Stomach (tissue), 4 donors: Measurements from ENCODE around the gene EGFL8.

ENCODE experiments used
- EP300 ChIP-seq: sonication (generic); formaldehyde crosslinking; IDR thresholded peaks from one replicate; pipeline ENCODE4 v1.6.1; 2017; ENCODE audit warnings: antibody characterized with exemption
- POLR2A ChIP-seq, 4 donors: fragments of 450-650 bp; IDR thresholded peaks; one replicate each; pipeline ENCODE4 v1.6.1; 2016; ENCODE audit warnings: antibody characterized with exemption in 4 of 4, control low read depth in 2 of 4, mild to moderate bottlenecking in 1 of 4, moderate library complexity in 1 of 4
- POLR2AphosphoS5 ChIP-seq, 3 donors: sonication (generic); formaldehyde crosslinking; IDR thresholded peaks; one replicate each; pipeline ENCODE4 v1.6.1; 2016; ENCODE audit warnings: antibody characterized with exemption in 3 of 3
- TF ChIP-seq, protein P1 (sequence below), 7 experiments: fragments of 450-650 bp in 4 of 7; fragments of 200-600 bp in 3 of 7; sonication (generic) in 3 of 7; IDR thresholded peaks; one replicate each; pipeline ENCODE4 v1.5.1; 2016 to 2019; ENCODE audit warnings: antibody characterized with exemption in 7 of 7, control low read depth in 2 of 7, mild to moderate bottlenecking in 1 of 7

- TF ChIP-seq, protein P1, sequence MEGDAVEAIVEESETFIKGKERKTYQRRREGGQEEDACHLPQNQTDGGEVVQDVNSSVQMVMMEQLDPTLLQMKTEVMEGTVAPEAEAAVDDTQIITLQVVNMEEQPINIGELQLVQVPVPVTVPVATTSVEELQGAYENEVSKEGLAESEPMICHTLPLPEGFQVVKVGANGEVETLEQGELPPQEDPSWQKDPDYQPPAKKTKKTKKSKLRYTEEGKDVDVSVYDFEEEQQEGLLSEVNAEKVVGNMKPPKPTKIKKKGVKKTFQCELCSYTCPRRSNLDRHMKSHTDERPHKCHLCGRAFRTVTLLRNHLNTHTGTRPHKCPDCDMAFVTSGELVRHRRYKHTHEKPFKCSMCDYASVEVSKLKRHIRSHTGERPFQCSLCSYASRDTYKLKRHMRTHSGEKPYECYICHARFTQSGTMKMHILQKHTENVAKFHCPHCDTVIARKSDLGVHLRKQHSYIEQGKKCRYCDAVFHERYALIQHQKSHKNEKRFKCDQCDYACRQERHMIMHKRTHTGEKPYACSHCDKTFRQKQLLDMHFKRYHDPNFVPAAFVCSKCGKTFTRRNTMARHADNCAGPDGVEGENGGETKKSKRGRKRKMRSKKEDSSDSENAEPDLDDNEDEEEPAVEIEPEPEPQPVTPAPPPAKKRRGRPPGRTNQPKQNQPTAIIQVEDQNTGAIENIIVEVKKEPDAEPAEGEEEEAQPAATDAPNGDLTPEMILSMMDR (IDR thresholded peaks at IDR 0.05) = no peak
- TF ChIP-seq POLR2AphosphoS5 (IDR thresholded peaks at IDR 0.05) (no peak), POLR2A (IDR thresholded peaks at IDR 0.05) (no peak), EP300 (no peak)
These were observed 14.4 kb downstream of the EGFL8 start for GRCh38 chr6:32178547-32179440.
